ENCODE measurements around the gene SPECC1L.

Gene SPECC1L

GRCh38 chr22:24384131-24384530 lies 113.5 kb downstream of the SPECC1L start:
- no peak for DNase-seq
- Histone ChIP-seq H3K27ac (ENCODE audit: insufficient read depth in 1 of 2, low read depth in 1 of 2, low read length in 2 of 2, poor library complexity in 1 of 2, severe bottlenecking in 2 of 2) (no peak overlapping the region), H3K9me3 (ENCODE audit: control extremely low read depth in 1 of 5, control insufficient read depth in 4 of 5, insufficient read depth in 2 of 5, low read depth in 1 of 5, low read length in 4 of 5) (no peaks in the 10 kb centered on the region), H3K4me1 (ENCODE audit: control extremely low read depth in 1 of 4, control insufficient read depth in 4 of 4, insufficient read depth in 4 of 4, low read length in 3 of 4) (peaks cover 2 to 22% (median 15%) of the 10 kb centered on the region in 4 experiments), H3K4me3 (ENCODE audit: control insufficient read depth in 1 of 7, extremely low read depth in 1 of 7, insufficient read depth in 4 of 7, low read depth in 2 of 7, low read length in 6 of 7) (no peak overlapping the region), H3K27me3 (replicated peaks in 2 of 5; ENCODE audit: control insufficient read depth in 4 of 5, insufficient read depth in 5 of 5, low read length in 4 of 5) (no peaks in the 10 kb centered on the region), H3K36me3 (ENCODE audit: control insufficient read depth in 4 of 4, insufficient read depth in 4 of 4, low read length in 3 of 4) (peaks cover 0 to 9% (median 1%) of the 10 kb centered on the region in 4 experiments)
- ChIA-PET POLR2A (no interaction called here), CTCF (no interaction called here)
- 86% methylated on average over 1 of the region's 1 CpG for WGBS (ENCODE audit: insufficient coverage)

DNA sequence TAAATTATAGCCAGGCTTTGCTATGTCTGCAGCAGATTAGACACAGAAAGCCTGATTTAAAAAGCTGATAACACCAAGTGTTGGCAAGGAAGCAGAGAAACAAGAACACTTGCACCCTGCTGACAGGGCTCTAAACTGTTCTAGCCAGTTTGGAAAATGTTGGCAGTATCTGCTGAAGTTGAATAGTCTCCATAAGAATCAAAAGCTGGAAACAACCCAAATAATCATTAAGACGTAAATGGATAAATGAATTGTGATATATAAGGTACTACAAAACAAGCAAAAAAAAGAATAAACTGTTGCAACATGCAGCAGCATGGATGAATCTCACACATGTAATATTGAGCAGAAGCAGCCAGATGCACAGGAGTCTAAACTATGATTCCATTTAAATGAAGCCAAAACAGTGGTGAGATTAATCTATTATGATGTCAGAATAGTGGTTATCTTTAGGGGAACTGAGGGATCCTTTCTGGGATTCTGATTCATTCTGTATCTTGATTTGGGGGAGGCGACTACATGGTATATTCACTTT lies 116.4 kb downstream of the SPECC1L start:
- H3K9me3 ChIP-seq (ENCODE audit: control extremely low read depth in 1 of 5, control insufficient read depth in 4 of 5, insufficient read depth in 2 of 5, low read depth in 1 of 5, low read length in 4 of 5): no peaks in the 10 kb centered on the region
- H3K4me3 ChIP-seq (ENCODE audit: control insufficient read depth in 1 of 7, extremely low read depth in 1 of 7, insufficient read depth in 4 of 7, low read depth in 2 of 7, low read length in 6 of 7): no peak overlapping the region
- H3K4me1 ChIP-seq (ENCODE audit: control extremely low read depth in 1 of 4, control insufficient read depth in 4 of 4, insufficient read depth in 4 of 4, low read length in 3 of 4): peaks cover 3 to 20% (median 13%) of the 10 kb centered on the region in 4 experiments
- H3K27me3 ChIP-seq (replicated peaks in 2 of 5; ENCODE audit: control insufficient read depth in 4 of 5, insufficient read depth in 5 of 5, low read length in 4 of 5): no peaks in the 10 kb centered on the region
- no peak overlapping the region for H3K27ac ChIP-seq (ENCODE audit: insufficient read depth in 1 of 2, low read depth in 1 of 2, low read length in 2 of 2, poor library complexity in 1 of 2, severe bottlenecking in 2 of 2)
- ChIA-PET POLR2A (no interaction called here), CTCF (interaction anchor here (0.7 to 1.2 kb wide), 2 partner anchors 9 to 10 kb away, joined by 3 read pairs; no protein-coding TSS in a partner anchor)
- DNase-seq: no peak
- peaks cover 0 to 5% (median 1%) of the 10 kb centered on the region in 4 experiments for H3K36me3 ChIP-seq (ENCODE audit: control insufficient read depth in 4 of 4, insufficient read depth in 4 of 4, low read length in 3 of 4)
- WGBS (ENCODE audit: insufficient coverage): 100% methylated on average over 1 of the region's 2 CpGs

DNA sequence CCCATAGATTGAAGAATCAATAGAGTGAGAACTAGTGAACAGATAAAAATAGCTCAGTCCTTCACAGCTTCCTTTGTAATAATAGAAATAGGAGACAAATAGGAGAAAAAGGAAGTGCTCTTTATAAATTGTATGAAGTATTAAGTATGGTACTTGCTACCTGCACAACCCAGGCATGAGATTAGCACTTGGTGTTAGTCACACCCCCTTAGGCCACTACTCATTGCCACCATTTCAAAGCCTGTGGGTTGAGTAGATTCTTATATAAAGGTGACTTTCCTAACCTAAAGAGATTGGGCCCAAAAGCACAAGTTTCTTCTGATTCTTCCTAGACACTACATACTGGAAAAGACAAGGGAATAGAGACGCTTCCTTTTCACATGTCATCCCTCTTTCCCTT lies 119.0 kb downstream of the SPECC1L start:
- DNase-seq: peak in 2 of 3 donors; percentile 40 to 54
- Histone ChIP-seq H3K36me3 (ENCODE audit: control insufficient read depth in 4 of 4, insufficient read depth in 4 of 4, low read length in 3 of 4) (peaks cover 0 to 13% (median 8%) of the 10 kb centered on the region in 4 experiments), H3K4me3 (ENCODE audit: control insufficient read depth in 1 of 7, extremely low read depth in 1 of 7, insufficient read depth in 4 of 7, low read depth in 2 of 7, low read length in 6 of 7) (no peak overlapping the region), H3K27ac (ENCODE audit: insufficient read depth in 1 of 2, low read depth in 1 of 2, low read length in 2 of 2, poor library complexity in 1 of 2, severe bottlenecking in 2 of 2) (no peak overlapping the region), H3K9me3 (ENCODE audit: control extremely low read depth in 1 of 5, control insufficient read depth in 4 of 5, insufficient read depth in 2 of 5, low read depth in 1 of 5, low read length in 4 of 5) (no peaks in the 10 kb centered on the region), H3K4me1 (ENCODE audit: control extremely low read depth in 1 of 4, control insufficient read depth in 4 of 4, insufficient read depth in 4 of 4, low read length in 3 of 4) (peaks cover 3 to 29% (median 15%) of the 10 kb centered on the region in 4 experiments), H3K27me3 (replicated peaks in 2 of 5; ENCODE audit: control insufficient read depth in 4 of 5, insufficient read depth in 5 of 5, low read length in 4 of 5) (no peaks in the 10 kb centered on the region)
- ChIA-PET POLR2A (no interaction called here), CTCF (interaction anchor here (4.4 kb wide), 1 partner anchor 8 kb away, joined by 20 read pairs; no protein-coding TSS in a partner anchor)
- no CpG with 5 or more reads among the region's 1 CpG for WGBS (ENCODE audit: insufficient coverage)

GRCh38 chr22:24390156-24390555 lies 119.5 kb downstream of the SPECC1L start:
- no peak for DNase-seq
- ChIA-PET POLR2A (no interaction called here), CTCF (interaction anchor here (1.6 to 4.4 kb wide), 2 partner anchors 9 to 37 kb away, joined by 3 to 20 read pairs; no protein-coding TSS in a partner anchor)
- no peaks in the 10 kb centered on the region for H3K27me3 ChIP-seq (replicated peaks in 2 of 5; ENCODE audit: control insufficient read depth in 4 of 5, insufficient read depth in 5 of 5, low read length in 4 of 5)
- peaks cover 3 to 29% (median 15%) of the 10 kb centered on the region in 4 experiments for H3K4me1 ChIP-seq (ENCODE audit: control extremely low read depth in 1 of 4, control insufficient read depth in 4 of 4, insufficient read depth in 4 of 4, low read length in 3 of 4)
- no peak overlapping the region for H3K27ac ChIP-seq (ENCODE audit: insufficient read depth in 1 of 2, low read depth in 1 of 2, low read length in 2 of 2, poor library complexity in 1 of 2, severe bottlenecking in 2 of 2)
- H3K9me3 ChIP-seq (ENCODE audit: control extremely low read depth in 1 of 5, control insufficient read depth in 4 of 5, insufficient read depth in 2 of 5, low read depth in 1 of 5, low read length in 4 of 5): no peaks in the 10 kb centered on the region
- H3K36me3 ChIP-seq (ENCODE audit: control insufficient read depth in 4 of 4, insufficient read depth in 4 of 4, low read length in 3 of 4): peaks cover 0 to 14% (median 9%) of the 10 kb centered on the region in 4 experiments
- no CpG with 5 or more reads among the region's 2 CpGs for WGBS (ENCODE audit: insufficient coverage)
- no peak overlapping the region for H3K4me3 ChIP-seq (ENCODE audit: control insufficient read depth in 1 of 7, extremely low read depth in 1 of 7, insufficient read depth in 4 of 7, low read depth in 2 of 7, low read length in 6 of 7)

GRCh38 chr22:24390576-24390975 lies 119.9 kb downstream of the SPECC1L start:
- WGBS (ENCODE audit: insufficient coverage): 95% methylated on average over 4 of the region's 7 CpGs
- H3K4me3 ChIP-seq (ENCODE audit: control insufficient read depth in 1 of 7, extremely low read depth in 1 of 7, insufficient read depth in 4 of 7, low read depth in 2 of 7, low read length in 6 of 7): no peak overlapping the region
- POLR2A ChIA-PET: no interaction called here
- no peaks in the 10 kb centered on the region for H3K27me3 ChIP-seq (replicated peaks in 2 of 5; ENCODE audit: control insufficient read depth in 4 of 5, insufficient read depth in 5 of 5, low read length in 4 of 5)
- DNase-seq: no peak
- H3K36me3 ChIP-seq (ENCODE audit: control insufficient read depth in 4 of 4, insufficient read depth in 4 of 4, low read length in 3 of 4): peaks cover 2 to 17% (median 10%) of the 10 kb centered on the region in 4 experiments
- no peak overlapping the region for H3K27ac ChIP-seq (ENCODE audit: insufficient read depth in 1 of 2, low read depth in 1 of 2, low read length in 2 of 2, poor library complexity in 1 of 2, severe bottlenecking in 2 of 2)
- peaks cover 3 to 29% (median 15%) of the 10 kb centered on the region in 4 experiments for H3K4me1 ChIP-seq (ENCODE audit: control extremely low read depth in 1 of 4, control insufficient read depth in 4 of 4, insufficient read depth in 4 of 4, low read length in 3 of 4)
- CTCF ChIA-PET: interaction anchor here (1.3 to 4.8 kb wide), 4 partner anchors 9 to 66 kb away, joined by 3 to 24 read pairs (median 12); no protein-coding TSS in a partner anchor
- H3K9me3 ChIP-seq (ENCODE audit: control extremely low read depth in 1 of 5, control insufficient read depth in 4 of 5, insufficient read depth in 2 of 5, low read depth in 1 of 5, low read length in 4 of 5): no peaks in the 10 kb centered on the region

GRCh38 chr22:24391836-24392217 lies 121.2 kb downstream of the SPECC1L start:
- Histone ChIP-seq H3K27ac (ENCODE audit: insufficient read depth in 1 of 2, low read depth in 1 of 2, low read length in 2 of 2, poor library complexity in 1 of 2, severe bottlenecking in 2 of 2) (no peak overlapping the region), H3K4me1 (ENCODE audit: control extremely low read depth in 1 of 4, control insufficient read depth in 4 of 4, insufficient read depth in 4 of 4, low read length in 3 of 4) (peaks cover 3 to 29% (median 15%) of the 10 kb centered on the region in 4 experiments), H3K4me3 (ENCODE audit: control insufficient read depth in 1 of 7, extremely low read depth in 1 of 7, insufficient read depth in 4 of 7, low read depth in 2 of 7, low read length in 6 of 7) (no peak overlapping the region), H3K36me3 (ENCODE audit: control insufficient read depth in 4 of 4, insufficient read depth in 4 of 4, low read length in 3 of 4) (peaks cover 10 to 22% (median 14%) of the 10 kb centered on the region in 4 experiments), H3K9me3 (ENCODE audit: control extremely low read depth in 1 of 5, control insufficient read depth in 4 of 5, insufficient read depth in 2 of 5, low read depth in 1 of 5, low read length in 4 of 5) (no peaks in the 10 kb centered on the region), H3K27me3 (replicated peaks in 2 of 5; ENCODE audit: control insufficient read depth in 4 of 5, insufficient read depth in 5 of 5, low read length in 4 of 5) (no peaks in the 10 kb centered on the region)
- peak in 1 of 3 donors; percentile 31 for DNase-seq
- CTCF ChIA-PET: interaction anchor here (0.6 to 4.8 kb wide), 6 partner anchors 9 to 105 kb away, joined by 3 to 24 read pairs (median 4); no protein-coding TSS in a partner anchor
- no CpG with 5 or more reads among the region's 3 CpGs for WGBS (ENCODE audit: insufficient coverage)
- POLR2A ChIA-PET: interaction anchor here (0.7 kb wide), 1 partner anchor 17 kb away, joined by 3 read pairs; no protein-coding TSS in a partner anchor
